Measurements from ENCODE around the gene LRRTM4. TPM values are rescaled to one million over a fixed set of nuclear protein-coding genes. Genes with fewer than 3 reads are reported as not detected.

LRRTM4 gene
- total and polyA plus RNA-seq, 2 experiments from 2014 or later, result 4.5 to 15.4 TPM

GRCh38 chr2:76826691-76827090, 695.5 kb downstream of the LRRTM4 start:
- Histone ChIP-seq H3K4me2 (no peak overlapping the region), H3K4me1 (ENCODE audit: insufficient read depth) (no peaks in the 10 kb centered on the region), H4K20me1 (replicated peaks; ENCODE audit: insufficient read depth) (no peaks in the 10 kb centered on the region), H2AFZ (no peak overlapping the region), H3K36me3 (ENCODE audit: insufficient read depth) (no peaks in the 10 kb centered on the region), H3K4me3 (no peak overlapping the region), H3K9me2 (ENCODE audit: insufficient read depth) (no peaks in the 10 kb centered on the region), H3K79me2 (replicated peaks; ENCODE audit: insufficient read depth) (no peaks in the 10 kb centered on the region), H3K27ac (ENCODE audit: low read depth) (no peak overlapping the region), H3K27me3 (ENCODE audit: insufficient read depth) (no peaks in the 10 kb centered on the region), H3F3A (replicated peaks; ENCODE audit: low read depth) (no peaks in the 10 kb centered on the region)
- TF ChIP-seq CREB1 (CRISPR knock-in tag; IDR thresholded peaks at IDR 0.05; ENCODE audit: low read depth), result no peak
- no peak for TF ChIP-seq ZNF114 (CRISPR knock-in tag; IDR thresholded peaks at IDR 0.05)
- TF ChIP-seq POLR2AphosphoS5 (IDR thresholded peaks at IDR 0.05; ENCODE audit: low read depth), result no peak
- TF ChIP-seq JUNB (IDR thresholded peaks at IDR 0.05; ENCODE audit: unreplicated experiment), result no peak
- no peak for TF ChIP-seq ETS1 (IDR thresholded peaks at IDR 0.05)
- TF ChIP-seq REST (IDR thresholded peaks at IDR 0.05; ENCODE audit: unreplicated experiment), result no peak
- no peak for TF ChIP-seq CTCF (conservative IDR thresholded peaks at IDR 0.05; ENCODE audit: low read depth in 2 of 2)
- H3K27ac Mint-ChIP-seq, result no peak overlapping the region
- H3K4me3 Mint-ChIP-seq, result no peak overlapping the region
- no peaks in the 10 kb centered on the region for H3K27me3 Mint-ChIP-seq (ENCODE audit: insufficient read depth, low read depth, poor library complexity)
- H3K9me3 Mint-ChIP-seq, result no peaks in the 10 kb centered on the region
- DNase-seq (ENCODE audit: low spot score), result no peak
- no peaks in the 10 kb centered on the region for H3K36me3 Mint-ChIP-seq (ENCODE audit: low read depth)
- ATAC-seq, result no peak
- peaks cover 6% of the 10 kb centered on the region; the same call in 2 of the 3 replicates for H3K4me1 Mint-ChIP-seq

- no peaks in the 10 kb centered on the region for H4K20me1 ChIP-seq (replicated peaks; ENCODE audit: insufficient read depth)
- no peak overlapping the region for H2AFZ ChIP-seq
- H3K4me3 ChIP-seq, result no peak overlapping the region
- ATAC-seq (no peak), DNase-seq (ENCODE audit: low spot score) (no peak)
- Mint-ChIP-seq H3K36me3 (ENCODE audit: low read depth) (no peaks in the 10 kb centered on the region), H3K27me3 (ENCODE audit: insufficient read depth, low read depth, poor library complexity) (no peaks in the 10 kb centered on the region), H3K4me3 (no peak overlapping the region), H3K27ac (no peak overlapping the region), H3K4me1 (peaks cover 6% of the 10 kb centered on the region; the same call in 2 of the 3 replicates), H3K9me3 (no peaks in the 10 kb centered on the region)
- H3K27me3 ChIP-seq (ENCODE audit: insufficient read depth), result no peaks in the 10 kb centered on the region
- H3F3A ChIP-seq (replicated peaks; ENCODE audit: low read depth), result no peaks in the 10 kb centered on the region
- TF ChIP-seq CTCF (conservative IDR thresholded peaks at IDR 0.05; ENCODE audit: low read depth in 2 of 2) (no peak), STAT1 (IDR thresholded peaks at IDR 0.05; ENCODE audit: unreplicated experiment) (no peak), ETS1 (IDR thresholded peaks at IDR 0.05) (no peak), ZNF331 (CRISPR knock-in tag; IDR thresholded peaks at IDR 0.05; ENCODE audit: low read depth) (no peak)
- H3K79me2 ChIP-seq (replicated peaks; ENCODE audit: insufficient read depth), result no peaks in the 10 kb centered on the region
- no peak overlapping the region for H3K4me2 ChIP-seq
- no peaks in the 10 kb centered on the region for H3K4me1 ChIP-seq (ENCODE audit: insufficient read depth)
- H3K27ac ChIP-seq (ENCODE audit: low read depth), result no peak overlapping the region
- no peaks in the 10 kb centered on the region for H3K36me3 ChIP-seq (ENCODE audit: insufficient read depth)
- no peaks in the 10 kb centered on the region for H3K9me2 ChIP-seq (ENCODE audit: insufficient read depth)
These were observed 696.8 kb downstream of the LRRTM4 start for GRCh38 chr2:76825140-76825970.
